Lower leg skin (tissue), 4 donors: ENCODE measurements around the gene STRIP2. TPM values are rescaled to one million over a fixed set of nuclear protein-coding genes. Genes with fewer than 3 reads are reported as not detected.
"Not testable (repeated sequence)": the region's sequence is repeated elsewhere in the genome, so short reads cannot be mapped to it uniquely, and the experiment has no call there.

Experiments
- DNase-seq, 2 donors: peaks; one replicate each; pipeline ENCODE4 v3.0.0-alpha.2; 2019; ENCODE audit warnings: low spot score in 2 of 2
- H3K4me3 ChIP-seq: fragments of 200-600 bp; sonication (generic); 2 replicates; pipeline ENCODE4 v1.5.1; 2017; ENCODE audit warnings: mild to moderate bottlenecking, low read depth; ENCODE audit not compliant: poor library complexity, severe bottlenecking
- POLR2A ChIP-seq, 2 donors: fragments of 450-650 bp; IDR thresholded peaks; one replicate each; pipeline ENCODE4 v1.6.1; 2016 to 2017; ENCODE audit warnings: antibody characterized with exemption in 2 of 2, mild to moderate bottlenecking in 1 of 2, moderate library complexity in 1 of 2
- WGBS, 2 donors: methylation state at CpG; one replicate each; pipeline ENCODE4 v1.1.5; 2018; 5-methylcytosine and 5-hydroxymethylcytosine counted together
- intact Hi-C: fragments of 100-400 bp; cut with DNase I; formaldehyde crosslinking; loops from one replicate; pipeline ENCODE4 v1.15.0; 2023; ENCODE audit warnings: low total_unique reads
- total RNA-seq, 4 donors: library from RNA; depleted of rRNA; stranded (reverse); fragments of >200 nt; gene quantifications; one replicate each; pipeline ENCODE4 v1.1.0, GENCODE V29; 2016
- TF ChIP-seq, protein P1 (sequence below), 3 donors: fragments of 450-650 bp; IDR thresholded peaks; one replicate each; pipeline ENCODE4 v1.5.1; 2016; ENCODE audit warnings: antibody characterized with exemption in 3 of 3, mild to moderate bottlenecking in 3 of 3, moderate library complexity in 2 of 3

Gene STRIP2
- total RNA-seq, 4 donors from 2014 or later = 0.30 to 1.4 (median 0.79) TPM

- H3K4me3 ChIP-seq = no peak overlapping the region
- 80 to 82% methylated on average over 9 of the region's 9 CpGs for WGBS, 2 donors
- no peak for TF ChIP-seq POLR2A (IDR thresholded peaks at IDR 0.05)
- TF ChIP-seq, protein P1, sequence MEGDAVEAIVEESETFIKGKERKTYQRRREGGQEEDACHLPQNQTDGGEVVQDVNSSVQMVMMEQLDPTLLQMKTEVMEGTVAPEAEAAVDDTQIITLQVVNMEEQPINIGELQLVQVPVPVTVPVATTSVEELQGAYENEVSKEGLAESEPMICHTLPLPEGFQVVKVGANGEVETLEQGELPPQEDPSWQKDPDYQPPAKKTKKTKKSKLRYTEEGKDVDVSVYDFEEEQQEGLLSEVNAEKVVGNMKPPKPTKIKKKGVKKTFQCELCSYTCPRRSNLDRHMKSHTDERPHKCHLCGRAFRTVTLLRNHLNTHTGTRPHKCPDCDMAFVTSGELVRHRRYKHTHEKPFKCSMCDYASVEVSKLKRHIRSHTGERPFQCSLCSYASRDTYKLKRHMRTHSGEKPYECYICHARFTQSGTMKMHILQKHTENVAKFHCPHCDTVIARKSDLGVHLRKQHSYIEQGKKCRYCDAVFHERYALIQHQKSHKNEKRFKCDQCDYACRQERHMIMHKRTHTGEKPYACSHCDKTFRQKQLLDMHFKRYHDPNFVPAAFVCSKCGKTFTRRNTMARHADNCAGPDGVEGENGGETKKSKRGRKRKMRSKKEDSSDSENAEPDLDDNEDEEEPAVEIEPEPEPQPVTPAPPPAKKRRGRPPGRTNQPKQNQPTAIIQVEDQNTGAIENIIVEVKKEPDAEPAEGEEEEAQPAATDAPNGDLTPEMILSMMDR (IDR thresholded peaks at IDR 0.05) = no peak
Measured at GRCh38 chr7:129525225-129525862, 91.1 kb downstream of the STRIP2 start.

DNA sequence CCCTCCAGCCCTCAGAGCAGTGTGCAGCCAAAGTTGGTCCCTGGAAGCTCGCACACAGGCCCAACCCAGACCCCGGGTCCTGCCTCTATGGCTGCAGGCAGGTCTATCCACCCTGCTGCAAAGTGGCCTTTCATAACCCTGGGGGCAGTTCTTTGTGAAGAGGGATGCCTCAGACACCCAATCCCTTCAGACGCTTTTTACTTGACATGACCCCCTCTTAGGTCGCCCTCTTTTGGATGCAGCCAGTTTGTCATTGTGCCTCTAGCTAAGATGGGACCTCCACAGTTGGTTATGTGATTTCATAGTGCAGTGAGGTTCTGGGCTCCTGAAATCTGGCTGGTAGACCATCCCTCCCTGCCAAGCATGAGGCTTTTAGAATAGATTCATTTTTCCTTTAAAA lies 95.4 kb downstream of the STRIP2 start:
- no peak overlapping the region for H3K4me3 ChIP-seq
- 84 to 86% methylated on average over 4 of the region's 4 CpGs for WGBS, 2 donors
- TF ChIP-seq POLR2A (IDR thresholded peaks at IDR 0.05) = no peak
- DNase-seq = no peak
- intact Hi-C loops = no loop called here

More at GRCh38 chr7:129525225-129525862, 91.1 kb downstream of the STRIP2 start:
- DNase-seq = no peak
- intact Hi-C loops = no loop called here

- no peak overlapping the region for H3K4me3 ChIP-seq
- TF ChIP-seq, protein P1 (IDR thresholded peaks at IDR 0.05) = no peak
- no peak for TF ChIP-seq POLR2A (IDR thresholded peaks at IDR 0.05)
- WGBS, 2 donors = 68 to 76% methylated on average over 5 of the region's 5 CpGs
- intact Hi-C loops = no loop called here
- DNase-seq = no peak
Measured at GRCh38 chr7:129530795-129531391, 96.7 kb downstream of the STRIP2 start.

GRCh38 chr7:129531721-129532120 lies 97.5 kb downstream of the STRIP2 start:
- H3K4me3 ChIP-seq = no peak overlapping the region
- DNase-seq = no peak
- intact Hi-C loops = no loop called here
- WGBS, 2 donors = 85 to 88% methylated on average over 11 of the region's 11 CpGs
- TF ChIP-seq, protein P1 (IDR thresholded peaks at IDR 0.05) = no peak
- TF ChIP-seq POLR2A (IDR thresholded peaks at IDR 0.05) = no peak

GRCh38 chr7:129532375-129532774 lies 98.1 kb downstream of the STRIP2 start:
- DNase-seq = no peak
- no peak overlapping the region for H3K4me3 ChIP-seq
- WGBS, 2 donors = 85 to 88% methylated on average over 19 of the region's 19 CpGs
- intact Hi-C loops = no loop called here
- TF ChIP-seq POLR2A (IDR thresholded peaks at IDR 0.05) = no peak
- TF ChIP-seq, protein P1 (IDR thresholded peaks at IDR 0.05) = no peak

DNA sequence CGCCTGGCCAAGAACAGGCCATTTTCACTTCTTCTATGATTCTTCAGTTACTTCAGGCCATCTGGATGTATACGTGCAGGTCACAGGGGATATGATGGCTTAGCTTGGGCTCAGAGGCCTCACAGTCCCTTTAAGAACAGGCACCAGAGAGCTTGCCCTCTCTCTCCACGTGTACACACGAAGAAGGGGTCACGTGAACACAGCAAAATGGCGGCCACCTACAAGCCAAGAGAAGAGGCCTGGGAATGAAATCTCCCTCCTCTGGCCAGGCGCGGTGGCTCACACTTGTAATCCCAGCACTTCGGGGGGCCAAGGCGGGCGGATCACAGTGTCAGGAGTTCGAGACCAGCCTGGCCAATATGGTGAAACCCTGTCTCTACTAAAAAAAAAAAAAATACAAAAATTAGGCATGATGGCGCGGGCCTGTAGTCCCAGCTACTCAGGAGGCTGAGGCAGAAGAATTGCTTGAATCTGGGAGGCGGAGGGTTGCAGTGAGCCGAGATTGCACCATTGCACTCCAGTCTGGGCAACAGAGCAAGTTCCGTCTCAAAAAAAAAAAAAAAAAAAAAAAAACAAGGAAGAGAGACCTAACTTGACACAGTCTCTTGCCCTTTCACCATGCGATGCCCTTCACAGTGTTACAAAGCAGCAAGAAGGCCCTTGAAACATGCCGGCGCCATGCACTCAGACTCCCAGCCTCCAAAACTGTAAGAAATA lies 100.5 kb downstream of the STRIP2 start:
- WGBS, 2 donors = 88 to 92% methylated on average over 19 to 20 of the region's 20 CpGs
- DNase-seq, intact Hi-C loops, H3K4me3 ChIP-seq: not testable (repeated sequence)
